Muscle layer of duodenum (tissue), 2 donors: ENCODE measurements around the gene IKZF5.

Experiments used
- H3K27ac ChIP-seq: one replicate; pipeline ENCODE4 v1.7.0; 2013; ENCODE audit warnings: mild to moderate bottlenecking, low read length
- H3K27me3 ChIP-seq: one replicate; pipeline ENCODE4 v1.7.0; 2013; ENCODE audit warnings: low read depth, mild to moderate bottlenecking, control low read depth, low read length
- H3K36me3 ChIP-seq, 2 donors: one replicate each; pipeline ENCODE4 v1.7.0; 2013; ENCODE audit warnings: low read length in 2 of 2, control low read depth in 1 of 2, mild to moderate bottlenecking in 1 of 2; ENCODE audit not compliant: insufficient read depth in 2 of 2, control insufficient read depth in 1 of 2
- H3K4me1 ChIP-seq, 2 donors: one replicate each; pipeline ENCODE4 v1.7.0; 2013; ENCODE audit warnings: low read length in 2 of 2, mild to moderate bottlenecking in 2 of 2, control low read depth in 1 of 2, moderate library complexity in 1 of 2; ENCODE audit not compliant: insufficient read depth in 2 of 2, control insufficient read depth in 1 of 2
- H3K4me3 ChIP-seq, 2 donors: one replicate each; pipeline ENCODE4 v1.7.0; 2013; ENCODE audit warnings: low read length in 2 of 2, low read depth in 1 of 2, mild to moderate bottlenecking in 1 of 2
- H3K9me3 ChIP-seq, 2 donors: one replicate each; pipeline ENCODE4 v1.7.0; 2013; ENCODE audit warnings: low read length in 2 of 2, control low read depth in 1 of 2, mild to moderate bottlenecking in 1 of 2; ENCODE audit not compliant: control insufficient read depth in 1 of 2
- donor health status: healthy.

Gene IKZF5

GRCh38 chr10:122997864-122998263, 10.7 kb downstream of the IKZF5 start:
- H3K27ac ChIP-seq = no peak overlapping the region

GRCh38 chr10:122995936-122996335, 12.7 kb downstream of the IKZF5 start:
- Histone ChIP-seq H3K9me3 (no peaks in the 10 kb centered on the region), H3K27me3 (no peaks in the 10 kb centered on the region), H3K36me3 (peaks cover 23 to 42% of the 10 kb centered on the region in 2 donors), H3K4me3 (no peak overlapping the region), H3K27ac (no peak overlapping the region), H3K4me1 (peaks cover 0 to 16% of the 10 kb centered on the region in 2 donors)

More at GRCh38 chr10:122997864-122998263, 10.7 kb downstream of the IKZF5 start:
- peaks cover 0 to 16% of the 10 kb centered on the region in 2 donors for H3K4me1 ChIP-seq
- no peak overlapping the region for H3K4me3 ChIP-seq
- H3K27me3 ChIP-seq = no peaks in the 10 kb centered on the region
- H3K36me3 ChIP-seq = peaks cover 17 to 32% of the 10 kb centered on the region in 2 donors
- H3K9me3 ChIP-seq = no peaks in the 10 kb centered on the region

GRCh38 chr10:122993797-122994336, 14.7 kb downstream of the IKZF5 start:
- H3K4me1 ChIP-seq = peaks cover 0 to under 1% of the 10 kb centered on the region in 2 donors
- no peak overlapping the region for H3K4me3 ChIP-seq
- peaks cover 23 to 42% of the 10 kb centered on the region in 2 donors for H3K36me3 ChIP-seq
- no peak overlapping the region for H3K27ac ChIP-seq
- no peaks in the 10 kb centered on the region for H3K9me3 ChIP-seq
- no peaks in the 10 kb centered on the region for H3K27me3 ChIP-seq

GRCh38 chr10:122992031-122992585, 16.5 kb downstream of the IKZF5 start:
- H3K4me1 ChIP-seq = no peaks in the 10 kb centered on the region
- no peak overlapping the region for H3K27ac ChIP-seq
- no peak overlapping the region for H3K4me3 ChIP-seq
- peaks cover 23 to 38% of the 10 kb centered on the region in 2 donors for H3K36me3 ChIP-seq
- no peaks in the 10 kb centered on the region for H3K27me3 ChIP-seq
- H3K9me3 ChIP-seq = no peaks in the 10 kb centered on the region

- Histone ChIP-seq H3K4me3 (no peak overlapping the region), H3K36me3 (peaks cover 21 to 27% of the 10 kb centered on the region in 2 donors), H3K4me1 (no peaks in the 10 kb centered on the region), H3K27me3 (no peaks in the 10 kb centered on the region), H3K9me3 (no peaks in the 10 kb centered on the region), H3K27ac (no peak overlapping the region)
Observed at GRCh38 chr10:122990278-122990677, 18.3 kb downstream of the IKZF5 start.

GRCh38 chr10:122988501-122988900, 20.1 kb downstream of the IKZF5 start:
- no peak overlapping the region for H3K27ac ChIP-seq

DNA sequence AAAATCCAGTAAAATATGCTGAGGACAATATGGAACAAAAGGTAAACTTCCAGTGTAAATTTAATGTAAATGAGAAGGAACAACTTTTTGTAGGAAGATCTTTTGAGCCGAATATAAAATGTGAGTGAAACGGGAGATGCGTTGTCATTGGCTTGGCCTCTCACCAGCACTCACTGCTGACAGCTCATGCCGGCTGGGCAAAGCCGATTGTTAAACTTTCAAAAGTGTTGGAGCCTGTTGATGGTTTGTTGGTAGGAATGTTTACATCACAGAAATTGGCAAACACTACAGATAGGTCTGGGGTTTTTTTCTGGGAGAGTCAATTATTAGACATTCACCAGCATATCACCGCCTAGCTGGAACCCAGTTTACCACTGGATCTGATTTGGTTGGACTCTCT, 22.3 kb downstream of the IKZF5 start:
- H3K36me3 ChIP-seq = no peaks in the 10 kb centered on the region
- no peak overlapping the region for H3K27ac ChIP-seq
- H3K9me3 ChIP-seq = no peaks in the 10 kb centered on the region
- no peaks in the 10 kb centered on the region for H3K4me1 ChIP-seq
- no peak overlapping the region for H3K4me3 ChIP-seq
- H3K27me3 ChIP-seq = no peaks in the 10 kb centered on the region

More at GRCh38 chr10:122988501-122988900, 20.1 kb downstream of the IKZF5 start:
- H3K9me3 ChIP-seq = no peaks in the 10 kb centered on the region
- H3K4me3 ChIP-seq = no peak overlapping the region
- H3K36me3 ChIP-seq = peaks cover 6 to 10% of the 10 kb centered on the region in 2 donors
- no peaks in the 10 kb centered on the region for H3K27me3 ChIP-seq
- H3K4me1 ChIP-seq = no peaks in the 10 kb centered on the region

DNA sequence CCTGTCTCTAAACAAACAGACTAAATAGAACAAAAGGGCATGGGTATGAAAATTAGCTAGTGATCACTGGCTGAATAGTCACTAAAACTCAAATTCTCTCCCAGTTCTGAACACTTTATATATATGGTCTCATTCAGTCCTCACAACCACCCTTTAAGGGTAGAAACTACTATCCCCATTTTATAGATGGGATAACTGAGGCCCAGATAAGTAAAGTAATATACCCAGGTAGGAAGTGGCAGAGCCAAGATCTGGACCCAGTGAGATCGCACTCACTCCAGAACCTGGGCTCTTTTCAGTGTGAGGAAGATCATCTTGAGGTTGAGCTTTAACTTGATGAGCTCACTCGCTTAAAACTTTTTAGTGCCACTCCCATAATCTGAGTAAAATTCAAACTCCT, 23.9 kb downstream of the IKZF5 start:
- Histone ChIP-seq H3K27me3 (no peaks in the 10 kb centered on the region), H3K9me3 (no peaks in the 10 kb centered on the region), H3K36me3 (no peaks in the 10 kb centered on the region)

GRCh38 chr10:122983898-122984297, 24.7 kb downstream of the IKZF5 start:
- H3K36me3 ChIP-seq = no peaks in the 10 kb centered on the region
- no peak overlapping the region for H3K27ac ChIP-seq
- H3K9me3 ChIP-seq = no peaks in the 10 kb centered on the region
- no peak overlapping the region for H3K4me3 ChIP-seq
- H3K27me3 ChIP-seq = no peaks in the 10 kb centered on the region
- H3K4me1 ChIP-seq = peaks cover 0 to 4% of the 10 kb centered on the region in 2 donors

More for the DNA sequence above, 23.9 kb downstream of the IKZF5 start:
- Histone ChIP-seq H3K4me1 (peaks cover 0 to 4% of the 10 kb centered on the region in 2 donors), H3K27ac (no peak overlapping the region), H3K4me3 (no peak overlapping the region)

DNA sequence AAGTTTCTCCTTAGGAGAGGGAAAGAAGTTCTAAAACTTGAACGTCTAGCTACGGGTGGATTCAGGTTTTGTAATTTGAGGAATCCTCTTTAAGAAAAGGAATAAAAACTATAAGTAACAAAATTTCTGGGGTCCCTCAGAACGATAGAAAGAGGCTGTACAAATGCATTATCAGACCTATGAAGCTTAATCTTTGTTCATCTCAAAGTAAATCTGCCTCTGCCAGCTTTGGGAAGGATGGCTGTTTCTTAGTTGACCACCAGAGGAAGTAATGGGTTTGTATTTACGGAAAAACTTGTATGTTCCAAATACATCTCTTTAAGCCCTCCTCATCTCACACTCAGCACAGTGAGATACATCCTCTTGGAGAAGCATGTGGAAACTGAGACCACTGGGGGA, 27.5 kb downstream of the IKZF5 start:
- Histone ChIP-seq H3K36me3 (no peaks in the 10 kb centered on the region), H3K27me3 (no peaks in the 10 kb centered on the region), H3K27ac (no peak overlapping the region), H3K4me3 (peak overlapping the region; percentile 69 to 76), H3K9me3 (no peaks in the 10 kb centered on the region), H3K4me1 (peaks cover 0 to 4% of the 10 kb centered on the region in 2 donors)

GRCh38 chr10:122980209-122981065, 28.2 kb downstream of the IKZF5 start, which contains the start of gene PSTK:
PSTK (plus strand) TSS chr10:122980401; CDS start chr10:122980480, 79 bp downstream.
- Histone ChIP-seq H3K9me3 (no peaks in the 10 kb centered on the region), H3K4me3 (peak within 1 kb of the TSS; percentile 69 to 76), H3K4me1 (peaks cover 0 to 4% of the 10 kb centered on the region in 2 donors), H3K27me3 (no peaks in the 10 kb centered on the region), H3K36me3 (no peaks in the 10 kb centered on the region), H3K27ac (peak within 1 kb of the TSS; percentile 40)
